Measurements from ENCODE around the gene TCOF1. TPM values are rescaled to one million over a fixed set of nuclear protein-coding genes. Genes with fewer than 3 reads are reported as not detected.

TCOF1 gene
- total and polyA plus RNA-seq, 2 of the 8 experiments (the other 6 are each of a cell fraction or from before 2014, with no cell fraction given): 35.9 to 170 TPM

- TF ChIP-seq CHD7 (IDR thresholded peaks at IDR 0.05; ENCODE audit: insufficient replicate concordance, low read length) (no peak), POLR2A (IDR thresholded peaks at IDR 0.05; ENCODE audit: control extremely low read depth in 1 of 2, low read depth in 2 of 2, low read length in 2 of 2) (no peak), CEBPB (IDR thresholded peaks at IDR 0.05; ENCODE audit: low read depth, low read length) (no peak)
These were observed 48.2 kb upstream of the TCOF1 start (continued) for GRCh38 chr5:150309101-150309885.
